ENCODE measurements around the gene NCOA3. TPM values are rescaled to one million over a fixed set of nuclear protein-coding genes. Genes with fewer than 3 reads are reported as not detected.
"Not testable (repeated sequence)": the region's sequence is repeated elsewhere in the genome, so short reads cannot be mapped to it uniquely, and the experiment has no call there.

The NCOA3 gene
- total and polyA plus RNA-seq, 2 of the 8 experiments (the other 6 are each of a cell fraction or from before 2014, with no cell fraction given), result 7.9 to 24.7 TPM

- peaks cover 0 to 13% of the 10 kb centered on the region in 2 experiments; a peak in 2 of 4 replicates for H3K79me2 ChIP-seq (ENCODE audit: control insufficient read depth in 1 of 2, insufficient read depth in 2 of 2, low read length in 2 of 2)
- H3K4ac ChIP-seq (replicated peaks; ENCODE audit: insufficient read length, low read depth, low read length); H2BK120ac ChIP-seq (replicated peaks; ENCODE audit: low read depth, low read length); H3K23me2 ChIP-seq (ENCODE audit: low read depth, low read length); H3K56ac ChIP-seq (replicated peaks; ENCODE audit: insufficient read length, low read depth, low read length); DNase-seq (ENCODE audit: low read depth in 1 of 2, low spot score in 2 of 2); H2BK15ac ChIP-seq (ENCODE audit: low read length); H3K9me3 ChIP-seq (ENCODE audit: insufficient read depth in 2 of 2, low read depth in 1 of 2, low read length in 1 of 2); H3K9ac ChIP-seq (replicated peaks in 1 of 4; ENCODE audit: extremely low read depth in 1 of 4, low read depth in 3 of 4, low read length in 3 of 4); H4K8ac ChIP-seq (ENCODE audit: extremely low read depth, insufficient read depth, low read length); FAIRE-seq; H4K20me1 ChIP-seq (replicated peaks in 1 of 2; ENCODE audit: control insufficient read depth in 1 of 2, insufficient read depth in 2 of 2, low read length in 2 of 2); H3K4me3 ChIP-seq (ENCODE audit: extremely low read depth in 1 of 4, insufficient read depth in 2 of 4, low read depth in 3 of 4, low read length in 4 of 4); H3K23ac ChIP-seq (ENCODE audit: insufficient read length); H2BK20ac ChIP-seq (ENCODE audit: low read length); H2AFZ ChIP-seq (ENCODE audit: low read length); H2AK5ac ChIP-seq (ENCODE audit: low read depth, low read length); H3K4me2 ChIP-seq (ENCODE audit: insufficient read depth in 1 of 2, low read depth in 2 of 2, low read length in 2 of 2); H4K5ac ChIP-seq (ENCODE audit: insufficient read length, low read depth, low read length); H3K14ac ChIP-seq (ENCODE audit: insufficient read length); POLR2A ChIA-PET (ENCODE audit: partially characterized antibody); H4K91ac ChIP-seq (replicated peaks; ENCODE audit: insufficient read length, low read length); H2BK12ac ChIP-seq (ENCODE audit: low read depth, low read length); H3K36me3 ChIP-seq (ENCODE audit: control insufficient read depth in 2 of 4, insufficient read depth in 4 of 4, low read length in 3 of 4); H3K4me1 ChIP-seq (replicated peaks in 1 of 4; ENCODE audit: control insufficient read depth in 3 of 4, insufficient read depth in 4 of 4, low read length in 3 of 4); H3K27me3 ChIP-seq (replicated peaks in 1 of 4; ENCODE audit: control insufficient read depth in 3 of 4, extremely low read depth in 1 of 4, insufficient read depth in 3 of 4, low read length in 3 of 4); H2BK5ac ChIP-seq (ENCODE audit: low read depth, low read length); H3K79me1 ChIP-seq (ENCODE audit: low read depth, low read length); H3K18ac ChIP-seq (ENCODE audit: extremely low read depth, low read length); H3K27ac ChIP-seq (ENCODE audit: low read depth, low read length): not testable (repeated sequence)
- 97% methylated on average over 10 of the region's 10 CpGs; no CpG with 5 or more reads in 1 of the 2 experiments for WGBS, 2 experiments (ENCODE audit: extremely low coverage in 1 of 2, insufficient coverage in 1 of 2, insufficient read length in 1 of 2, insufficient replicate concordance in 2 of 2, low coverage in 1 of 2, low lambda C conversion rate in 2 of 2, missing lambda C conversion rate in 1 of 2)
- CTCF ChIA-PET (ENCODE audit: partially characterized antibody), result interaction anchor here (1.1 to 1.2 kb wide), 2 partner anchors 9 to 75 kb away, joined by 3 to 5 read pairs; no protein-coding TSS in a partner anchor
Measured at GRCh38 chr20:47595138-47595537, 93.5 kb downstream of the NCOA3 start.
